ENCODE results near the gene FRAS1. TPM values are rescaled to one million over a fixed set of nuclear protein-coding genes. Genes with fewer than 3 reads are reported as not detected.

FRAS1 gene
- total and polyA plus RNA-seq, 2 donors (not counting 1 experiment from before 2014, with no cell fraction given), result 0.30 to 0.66 TPM

DNA sequence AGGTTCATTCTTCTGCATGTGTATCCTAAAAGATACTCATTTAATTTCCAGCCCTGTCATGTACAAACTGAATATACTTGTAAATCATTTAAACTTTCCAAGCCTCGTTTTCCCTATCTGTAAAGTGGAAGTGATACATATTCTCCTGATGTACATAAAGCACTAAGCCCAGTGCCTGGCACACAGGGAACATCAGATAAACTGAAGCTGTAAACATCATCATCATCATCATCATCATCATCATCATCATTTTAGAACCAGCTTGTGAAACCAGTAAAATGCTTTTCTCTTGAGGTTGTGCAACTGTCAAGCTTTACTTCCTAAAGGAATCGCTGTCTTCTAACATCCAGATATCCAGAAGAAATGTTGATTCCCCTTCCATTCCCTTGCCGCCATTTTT, 411.1 kb downstream of the FRAS1 start:
- Histone ChIP-seq H3K4me3 (replicated peaks in 1 of 4; ENCODE audit: control extremely low read depth in 1 of 4, insufficient read depth in 1 of 4, low read depth in 3 of 4, low read length in 4 of 4) (no peak overlapping the region), H3K4me1 (ENCODE audit: control insufficient read depth, extremely low read depth, insufficient read depth, low read length) (no peaks in the 10 kb centered on the region), H3K9ac (ENCODE audit: insufficient read depth, low read length) (no peak overlapping the region), H3K36me3 (ENCODE audit: control insufficient read depth, insufficient read depth, low read length) (no peaks in the 10 kb centered on the region), H3K27ac (ENCODE audit: insufficient read depth, low read length) (no peak overlapping the region), H3K4me2 (ENCODE audit: extremely low read depth, insufficient read depth, low read length) (no peak overlapping the region), H4K20me1 (ENCODE audit: control insufficient read depth, extremely low read depth, insufficient read depth, low read length) (no peaks in the 10 kb centered on the region), H3K27me3 (ENCODE audit: control insufficient read depth, insufficient read depth, low read length) (no peaks in the 10 kb centered on the region), H3K79me2 (ENCODE audit: control insufficient read depth, insufficient read depth, low read length) (no peaks in the 10 kb centered on the region), H2AFZ (ENCODE audit: low read length) (no peak overlapping the region), H3K9me3 (ENCODE audit: control insufficient read depth, insufficient read depth, low read depth, low read length) (no peaks in the 10 kb centered on the region)
- TF ChIP-seq EZH2 (IDR thresholded peaks at IDR 0.05; ENCODE audit: low read length, missing control alignments) (no peak), CTCF (conservative IDR thresholded peaks at IDR 0.05 in 1 of 2, IDR thresholded peaks at IDR 0.05 in 1 of 2; ENCODE audit: low read depth in 1 of 2, low read length in 2 of 2) (no peak)
- no peak for DNase-seq (ENCODE audit: low read depth in 2 of 2)

- no peak for TF ChIP-seq EZH2 (IDR thresholded peaks at IDR 0.05; ENCODE audit: low read length, missing control alignments)
- no peak for TF ChIP-seq CTCF (conservative IDR thresholded peaks at IDR 0.05 in 1 of 2, IDR thresholded peaks at IDR 0.05 in 1 of 2; ENCODE audit: low read depth in 1 of 2, low read length in 2 of 2)
- no peaks in the 10 kb centered on the region for H3K36me3 ChIP-seq (ENCODE audit: control insufficient read depth, insufficient read depth, low read length)
- H3K79me2 ChIP-seq (ENCODE audit: control insufficient read depth, insufficient read depth, low read length), result no peaks in the 10 kb centered on the region
- H2AFZ ChIP-seq (ENCODE audit: low read length), result no peak overlapping the region
- H3K4me2 ChIP-seq (ENCODE audit: extremely low read depth, insufficient read depth, low read length), result no peak overlapping the region
- H3K4me1 ChIP-seq (ENCODE audit: control insufficient read depth, extremely low read depth, insufficient read depth, low read length), result no peaks in the 10 kb centered on the region
- no peaks in the 10 kb centered on the region for H3K27me3 ChIP-seq (ENCODE audit: control insufficient read depth, insufficient read depth, low read length)
- no peaks in the 10 kb centered on the region for H4K20me1 ChIP-seq (ENCODE audit: control insufficient read depth, extremely low read depth, insufficient read depth, low read length)
- H3K9ac ChIP-seq (ENCODE audit: insufficient read depth, low read length), result no peak overlapping the region
- no peak overlapping the region for H3K4me3 ChIP-seq (replicated peaks in 1 of 4; ENCODE audit: control extremely low read depth in 1 of 4, insufficient read depth in 1 of 4, low read depth in 3 of 4, low read length in 4 of 4)
- H3K9me3 ChIP-seq (ENCODE audit: control insufficient read depth, insufficient read depth, low read depth, low read length), result no peaks in the 10 kb centered on the region
- H3K27ac ChIP-seq (ENCODE audit: insufficient read depth, low read length), result no peak overlapping the region
- no peak for DNase-seq (ENCODE audit: low read depth in 2 of 2)
Observed at GRCh38 chr4:78476108-78476704, 419.1 kb downstream of the FRAS1 start.

- H3K27me3 ChIP-seq (ENCODE audit: control insufficient read depth, insufficient read depth, low read length), result no peaks in the 10 kb centered on the region
- H3K36me3 ChIP-seq (ENCODE audit: control insufficient read depth, insufficient read depth, low read length), result no peaks in the 10 kb centered on the region
- H3K4me2 ChIP-seq (ENCODE audit: extremely low read depth, insufficient read depth, low read length), result no peak overlapping the region
- DNase-seq (ENCODE audit: low read depth in 2 of 2), result peak; percentile 16 to 20
- H2AFZ ChIP-seq (ENCODE audit: low read length), result no peak overlapping the region
- H3K4me3 ChIP-seq (replicated peaks in 1 of 4; ENCODE audit: control extremely low read depth in 1 of 4, insufficient read depth in 1 of 4, low read depth in 3 of 4, low read length in 4 of 4), result no peak overlapping the region
- H4K20me1 ChIP-seq (ENCODE audit: control insufficient read depth, extremely low read depth, insufficient read depth, low read length), result no peaks in the 10 kb centered on the region
- no peaks in the 10 kb centered on the region for H3K9me3 ChIP-seq (ENCODE audit: control insufficient read depth, insufficient read depth, low read depth, low read length)
- H3K79me2 ChIP-seq (ENCODE audit: control insufficient read depth, insufficient read depth, low read length), result no peaks in the 10 kb centered on the region
- TF ChIP-seq EZH2 (IDR thresholded peaks at IDR 0.05; ENCODE audit: low read length, missing control alignments), result no peak
- no peaks in the 10 kb centered on the region for H3K4me1 ChIP-seq (ENCODE audit: control insufficient read depth, extremely low read depth, insufficient read depth, low read length)
- H3K9ac ChIP-seq (ENCODE audit: insufficient read depth, low read length), result no peak overlapping the region
- H3K27ac ChIP-seq (ENCODE audit: insufficient read depth, low read length), result no peak overlapping the region
Observed at GRCh38 chr4:78477276-78477675, 420.2 kb downstream of the FRAS1 start.

Measured in fibroblast of lung (primary cell).